Measurements from ENCODE around the gene TEX54.
A peak's percentile ranks its signal among the peaks of the same experiment; 100 is the strongest.
"Not testable (repeated sequence)": the region's sequence is repeated elsewhere in the genome, so short reads cannot be mapped to it uniquely, and the experiment has no call there.

TEX54 gene

DNA sequence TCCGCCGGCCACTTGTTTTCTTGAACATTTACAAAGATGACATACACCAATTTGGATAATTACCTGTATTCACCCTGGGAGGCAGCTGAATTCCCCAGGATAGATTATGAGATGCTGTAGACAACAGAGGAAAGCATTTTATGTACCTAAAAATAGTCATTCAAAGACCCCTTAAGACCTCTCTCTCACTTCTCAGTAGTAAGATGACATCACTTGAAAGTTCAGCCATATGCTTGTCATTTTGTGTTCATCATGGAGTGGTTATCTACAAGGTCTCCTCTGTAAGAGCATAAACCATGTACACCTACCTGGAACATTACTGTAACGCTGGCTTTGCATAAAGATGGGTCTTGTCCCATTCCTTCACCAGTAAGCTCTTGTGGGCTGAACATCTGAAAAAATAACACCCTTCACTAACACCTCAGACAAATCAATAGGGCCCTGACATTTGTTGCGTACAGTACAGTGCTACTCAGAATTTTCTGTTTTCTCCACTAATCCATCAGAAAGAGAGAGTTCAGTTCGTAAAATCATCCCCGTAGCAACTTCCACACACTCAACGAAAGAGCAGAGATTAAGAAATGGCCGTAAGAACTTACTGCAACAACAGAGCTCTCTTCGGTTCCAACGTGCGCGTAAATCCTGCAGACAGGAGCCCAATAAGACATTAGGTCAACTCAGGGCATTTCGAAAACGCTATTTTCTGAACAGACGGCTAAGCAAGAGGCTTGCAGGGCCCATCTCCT, 22.4 kb upstream of the TEX54 start:
- no peak for DNase-seq

DNA sequence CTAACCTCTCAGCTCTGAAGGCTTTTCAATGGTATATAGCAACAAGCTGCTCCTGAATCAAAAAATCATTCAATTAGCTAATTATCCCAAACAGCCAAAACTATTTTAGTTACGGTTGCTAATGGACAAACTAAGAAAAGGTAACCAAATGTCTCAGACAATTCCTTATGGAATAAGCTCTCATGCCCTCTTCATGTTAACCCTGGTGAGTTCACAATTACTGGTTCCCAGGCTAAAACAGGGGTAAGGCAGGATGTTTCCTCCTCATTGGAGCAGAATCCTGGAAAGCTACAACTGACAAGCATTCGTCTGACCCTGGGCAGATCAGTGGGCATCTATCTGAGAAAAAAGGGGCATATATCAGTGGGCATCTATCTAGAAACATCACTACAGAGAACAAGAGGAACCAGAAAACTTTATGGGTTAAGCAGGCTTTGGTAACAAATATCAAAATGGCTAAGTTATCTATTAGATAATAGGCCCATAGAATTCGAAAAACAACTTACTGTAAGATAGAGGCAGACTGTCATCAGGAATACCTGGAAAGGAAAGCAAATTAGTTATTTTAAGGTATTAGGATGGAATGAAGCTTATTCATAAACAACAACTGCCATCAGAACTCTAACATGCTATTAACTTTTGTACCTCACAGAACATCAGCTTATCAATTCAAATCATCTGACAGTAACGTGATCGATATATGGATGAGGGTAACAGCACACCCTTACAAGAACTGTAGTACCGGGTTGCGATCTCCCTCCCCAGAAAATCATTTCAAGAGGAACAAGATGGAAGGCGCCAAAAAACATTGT, 21.6 kb upstream of the TEX54 start:
- DNase-seq = no peak

DNA sequence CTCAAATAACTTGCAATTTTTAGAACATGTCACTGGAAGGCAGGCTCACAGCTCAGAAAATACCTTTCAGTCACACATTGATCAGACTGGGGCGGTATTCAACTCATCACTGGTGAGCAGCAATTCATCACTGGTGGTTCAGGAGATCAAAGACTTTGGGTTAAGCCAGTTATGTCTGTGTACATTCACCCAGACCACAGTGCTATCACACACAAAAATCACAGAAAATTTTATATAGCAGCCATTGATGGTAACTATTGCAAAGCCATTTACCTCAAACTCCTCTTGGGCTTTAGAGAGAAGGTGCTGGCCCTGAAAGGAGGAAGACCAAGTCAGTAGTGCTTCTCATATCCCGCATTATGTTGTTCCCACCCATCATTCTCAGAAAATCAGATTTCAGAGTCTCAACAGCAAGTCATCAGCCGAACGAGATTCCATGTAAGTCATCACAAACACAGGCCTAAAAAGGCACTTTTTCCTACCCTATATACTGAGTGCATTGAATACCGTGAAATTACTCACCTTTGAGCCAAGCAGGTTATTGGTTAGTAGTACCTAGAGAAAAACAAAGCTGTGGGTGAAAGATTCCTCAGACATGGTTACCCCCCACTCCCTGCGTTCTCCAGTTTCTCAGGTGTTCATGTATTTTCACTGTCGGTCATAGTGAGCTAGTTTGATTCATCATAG, 20.8 kb upstream of the TEX54 start:
- DNase-seq = peak; percentile 68

- no peak for DNase-seq
These were observed 20.0 kb upstream of the TEX54 start for GRCh38 chr11:62852523-62853188.

DNA sequence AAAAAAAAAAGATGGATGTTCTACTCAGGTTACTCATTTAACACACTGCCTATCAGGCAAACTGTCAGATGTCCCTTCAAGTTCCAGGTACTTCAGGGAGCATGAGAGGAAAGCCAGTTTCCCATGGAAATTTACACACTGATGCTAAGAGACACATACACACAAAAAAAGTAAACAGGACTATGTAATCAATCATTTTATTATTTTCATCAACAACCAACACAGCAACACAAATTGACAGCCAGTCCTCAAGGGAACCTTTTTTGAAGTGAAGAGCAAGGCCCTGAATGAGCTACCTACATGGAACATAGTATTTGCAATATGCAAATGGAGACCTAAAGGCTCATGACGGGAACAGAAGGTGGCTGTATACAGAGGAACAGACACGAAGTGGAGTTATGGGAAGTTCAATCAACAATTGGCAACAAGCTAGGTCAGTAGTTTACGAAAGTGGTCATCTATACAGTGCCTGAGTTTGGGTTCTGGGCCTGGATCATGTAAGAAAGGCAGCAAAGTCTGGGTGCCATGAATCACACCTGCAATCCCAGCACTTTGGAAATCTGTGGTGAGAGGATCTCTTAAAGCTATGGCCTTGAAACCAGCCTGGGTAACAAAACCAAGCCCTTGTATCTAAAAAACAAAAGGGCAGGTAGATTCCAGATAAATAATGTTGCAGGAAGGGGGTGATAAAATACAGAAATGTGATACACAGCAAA, 19.3 kb upstream of the TEX54 start:
- no peak for DNase-seq

GRCh38 chr11:62850911-62851806, 18.5 kb upstream of the TEX54 start:
- DNase-seq = no peak

DNA sequence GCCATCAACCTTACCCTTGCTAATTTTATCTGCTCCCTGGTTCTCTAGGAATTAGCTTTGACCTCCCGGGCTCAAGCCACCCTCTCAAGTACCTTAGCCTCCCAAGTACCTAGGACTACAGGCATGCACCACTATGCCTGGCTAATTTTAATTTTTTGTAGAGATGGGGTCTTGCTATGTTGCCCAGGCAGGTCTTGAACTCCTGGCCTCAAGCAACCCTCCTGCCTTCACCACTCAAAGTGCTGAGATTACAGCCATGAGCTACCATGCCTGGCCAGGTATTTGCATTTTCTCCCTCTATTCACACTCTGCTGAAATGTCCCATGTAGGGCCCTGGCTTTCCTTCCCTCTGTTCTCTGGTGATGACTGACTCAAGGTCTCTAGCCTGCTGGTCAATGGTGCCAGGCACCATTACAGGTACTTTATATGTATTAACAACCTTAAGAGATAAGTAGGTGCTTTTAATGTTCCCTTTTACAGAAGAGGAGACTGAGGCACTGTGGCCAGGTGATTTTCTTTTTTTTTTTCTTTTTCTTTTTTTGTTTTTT, 15.2 kb upstream of the TEX54 start:
- DNase-seq = no peak

DNA sequence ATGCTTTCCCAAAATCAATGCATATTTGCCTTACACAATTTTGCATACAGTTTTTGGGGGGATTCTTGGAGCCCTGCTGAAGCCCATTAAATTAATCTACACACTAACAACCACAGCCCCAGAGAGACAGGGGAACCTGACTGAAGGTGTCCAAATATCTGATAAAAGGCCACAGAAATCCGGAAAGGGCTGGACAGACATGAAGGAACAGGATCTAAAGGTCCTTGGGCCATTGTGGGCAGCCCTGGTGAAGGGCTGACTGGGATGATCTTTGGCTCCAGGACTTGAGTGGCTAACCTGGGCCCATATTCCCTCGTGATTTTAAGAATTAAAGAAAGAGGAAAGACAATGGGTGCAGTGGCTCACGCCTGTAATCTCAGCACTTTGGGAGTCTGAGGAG, 13.5 kb upstream of the TEX54 start:
- DNase-seq = no peak

GRCh38 chr11:62844154-62844553, 11.5 kb upstream of the TEX54 start:
- no peak for DNase-seq

GRCh38 chr11:62843466-62843865, 10.8 kb upstream of the TEX54 start:
- DNase-seq = no peak

DNA sequence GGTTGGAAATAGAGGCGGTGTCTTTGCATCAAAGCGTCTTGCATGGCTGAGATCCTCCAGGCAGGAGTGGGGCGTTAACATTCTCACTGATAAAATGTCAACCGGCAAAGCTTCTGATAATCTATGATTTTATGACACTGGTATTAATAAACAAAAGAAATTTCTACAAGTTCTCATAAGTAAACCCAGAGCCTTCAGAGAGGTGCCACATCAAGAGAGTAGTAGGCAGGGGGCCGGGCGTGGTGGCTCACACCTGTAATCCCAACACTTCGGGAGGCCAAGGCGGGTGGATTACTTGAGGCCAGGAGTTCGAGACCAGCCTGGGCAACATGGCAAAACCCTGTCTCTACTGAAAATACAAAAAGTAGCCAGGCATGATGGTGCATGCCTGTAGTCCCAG, 10.2 kb upstream of the TEX54 start:
- DNase-seq = not testable (repeated sequence)

- peak; percentile 46 for DNase-seq
These were observed 9.6 kb upstream of the TEX54 start for GRCh38 chr11:62842171-62842741.

GRCh38 chr11:62841361-62842170, 8.9 kb upstream of the TEX54 start:
- peak; percentile 93 for DNase-seq

DNA sequence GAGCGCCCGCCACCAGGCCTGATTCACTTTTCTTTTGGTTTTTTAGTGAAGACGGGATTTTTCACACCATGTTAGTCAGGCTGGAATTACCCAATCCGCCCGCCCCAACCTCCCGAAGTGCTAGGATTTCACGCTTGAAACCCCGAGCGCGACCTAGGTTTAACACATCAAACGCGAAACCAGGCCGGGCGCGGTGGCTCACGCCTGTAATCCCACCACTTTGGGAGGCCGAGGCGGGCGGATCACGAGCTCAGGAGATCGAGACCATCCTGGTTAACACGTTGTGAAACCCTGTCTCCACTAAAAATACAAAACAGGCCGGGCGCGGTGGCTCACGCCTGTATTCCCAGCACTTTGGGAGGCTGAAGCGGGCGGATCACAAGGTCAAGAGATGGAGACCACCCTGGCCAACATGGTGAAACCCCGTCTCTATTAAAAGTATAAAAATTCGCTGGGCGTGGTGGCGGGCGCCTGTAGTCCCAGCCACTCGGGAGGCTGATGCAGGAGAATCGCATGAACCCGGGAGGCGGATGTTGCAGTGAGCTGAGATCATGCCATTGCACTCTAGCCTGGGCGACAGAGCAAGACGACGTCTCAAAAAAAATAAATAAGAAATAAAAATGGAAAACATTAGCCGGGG, 8.2 kb upstream of the TEX54 start:
- DNase-seq = peak; percentile 88

GRCh38 chr11:62839050-62839945, 6.7 kb upstream of the TEX54 start, which contains the start of gene WDR74:
Gene WDR74 (minus strand): TSS chr11:62839590. CDS start chr11:62839570, 20 bp downstream.
- peak; percentile 95 for DNase-seq

DNA sequence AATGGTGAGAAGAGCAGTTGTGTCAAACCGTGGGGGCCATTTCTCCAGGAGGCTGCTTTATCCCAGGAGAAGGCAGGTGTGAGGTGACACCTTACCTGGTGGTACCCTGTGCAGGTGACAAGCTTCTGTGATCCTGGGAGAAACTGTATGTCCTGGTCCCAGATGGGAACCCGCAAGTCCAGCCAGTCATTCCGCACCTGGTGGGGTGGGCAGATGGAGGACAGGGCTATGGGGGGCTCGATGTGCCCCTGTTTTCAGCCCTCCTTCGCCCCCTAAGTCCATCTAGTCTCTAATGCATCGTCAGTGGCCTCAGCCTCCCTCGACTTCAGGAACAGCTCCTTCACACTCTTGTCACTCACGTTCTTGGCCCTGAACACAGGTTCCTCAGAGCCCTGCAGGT, 2.7 kb upstream of the TEX54 start:
- DNase-seq = no peak

- peak; percentile 100 for DNase-seq
These were observed 913 bp downstream of the TEX54 start, which contains the start of gene STX5 for GRCh38 chr11:62831520-62832335. Gene STX5 (minus strand): TSS chr11:62832051. CDS start chr11:62831243, 808 bp downstream.
